H9 (cell line): ENCODE measurements around the gene KCNQ2. TPM values are rescaled to one million over a fixed set of nuclear protein-coding genes. Genes with fewer than 3 reads are reported as not detected.
A peak's percentile ranks its signal among the peaks of the same experiment; 100 is the strongest.

ENCODE experiments used
- DNase-seq: peaks from one replicate; pipeline ENCODE4 v3.0.0-alpha.2; 2017
- H2AFZ ChIP-seq: one replicate; pipeline ENCODE4 v1.6.1; 2013; ENCODE audit warnings: mild to moderate bottlenecking, low read length, control low read depth, moderate library complexity
- H2AK5ac ChIP-seq: 2 replicates; pipeline ENCODE4 v1.6.1; 2013; ENCODE audit warnings: low read length, control low read depth, mixed read lengths; ENCODE audit not compliant: insufficient read length
- H2BK120ac ChIP-seq: one replicate; pipeline ENCODE4 v1.6.1; 2013; ENCODE audit warnings: low read depth, mild to moderate bottlenecking, low read length, control low read depth, inconsistent platforms; ENCODE audit not compliant: poor library complexity, severe bottlenecking
- H2BK12ac ChIP-seq: 2 replicates; pipeline ENCODE4 v1.6.1; 2013; ENCODE audit warnings: low read length, control low read depth, mixed read lengths, low read depth; ENCODE audit not compliant: insufficient read length
- H2BK15ac ChIP-seq: 2 replicates; pipeline ENCODE4 v1.6.1; 2013; ENCODE audit warnings: low read depth, low read length, control low read depth
- H2BK20ac ChIP-seq: one replicate; pipeline ENCODE4 v1.6.1; 2013; ENCODE audit warnings: low read depth, mild to moderate bottlenecking, low read length, control low read depth, inconsistent platforms; ENCODE audit not compliant: poor library complexity, severe bottlenecking
- H2BK5ac ChIP-seq: 2 replicates; pipeline ENCODE4 v1.6.1; 2013; ENCODE audit warnings: low read length, control low read depth, mixed read lengths; ENCODE audit not compliant: insufficient read length
- H3K14ac ChIP-seq: 2 replicates; pipeline ENCODE4 v1.6.1; 2013; ENCODE audit warnings: low read length, control low read depth; ENCODE audit not compliant: insufficient read depth
- H3K18ac ChIP-seq: 2 replicates; pipeline ENCODE4 v1.6.1; 2013; ENCODE audit warnings: low read depth, mild to moderate bottlenecking, mixed read lengths, low read length, control low read depth; ENCODE audit not compliant: insufficient read length
- H3K23ac ChIP-seq: 2 replicates; pipeline ENCODE4 v1.6.1; 2013; ENCODE audit warnings: low read length, control low read depth, mixed read lengths, low read depth; ENCODE audit not compliant: insufficient read length
- H3K23me2 ChIP-seq: 2 replicates; pipeline ENCODE4 v1.6.1; 2013; ENCODE audit warnings: low read depth, mild to moderate bottlenecking, mixed read lengths, low read length, control low read depth; ENCODE audit not compliant: insufficient read length, poor library complexity, severe bottlenecking
- H3K27ac ChIP-seq: 2 replicates; pipeline ENCODE4 v1.5.1; 2013; ENCODE audit warnings: low read length, control low read depth, mixed read lengths, low read depth; ENCODE audit not compliant: insufficient read length
- H3K27me3 ChIP-seq: 2 replicates; pipeline ENCODE4 v1.6.1; 2013; ENCODE audit warnings: low read length, control low read depth, inconsistent platforms; ENCODE audit not compliant: insufficient read depth
- H3K4ac ChIP-seq: 2 replicates; pipeline ENCODE4 v1.6.1; 2013; ENCODE audit warnings: low read depth, mild to moderate bottlenecking, control low read depth, inconsistent platforms, low read length, moderate library complexity
- H3K4me1 ChIP-seq: 2 replicates; pipeline ENCODE4 v1.6.1; 2013; ENCODE audit warnings: low read length, control low read depth, inconsistent platforms; ENCODE audit not compliant: insufficient read depth
- H3K4me2 ChIP-seq: 2 replicates; pipeline ENCODE4 v1.6.1; 2013; ENCODE audit warnings: low read length, control low read depth, mixed read lengths; ENCODE audit not compliant: insufficient read length, insufficient read depth
- H3K56ac ChIP-seq: 2 replicates; pipeline ENCODE4 v1.6.1; 2013; ENCODE audit warnings: low read depth, mild to moderate bottlenecking, mixed read lengths, low read length, control low read depth; ENCODE audit not compliant: insufficient read length
- H3K79me1 ChIP-seq: 2 replicates; pipeline ENCODE4 v1.6.1; 2013; ENCODE audit warnings: low read depth, mild to moderate bottlenecking, moderate library complexity, low read length, control low read depth, inconsistent platforms; ENCODE audit not compliant: insufficient read depth, poor library complexity, severe bottlenecking
- H3K79me2 ChIP-seq: 2 replicates; pipeline ENCODE4 v1.6.1; 2013; ENCODE audit warnings: low read length, control low read depth, inconsistent platforms; ENCODE audit not compliant: insufficient read depth
- H3K9ac ChIP-seq: 2 replicates; pipeline ENCODE4 v1.6.1; 2013; ENCODE audit warnings: low read length, control low read depth, mixed read lengths; ENCODE audit not compliant: insufficient read length; ENCODE audit errors: extremely low read depth
- H3K9me3 ChIP-seq: one replicate; pipeline ENCODE4 v1.6.1; 2013; ENCODE audit warnings: low read depth, low read length, inconsistent platforms; ENCODE audit not compliant: control insufficient read depth
- H3T11ph ChIP-seq: one replicate; pipeline ENCODE4 v1.6.1; 2013; ENCODE audit warnings: mild to moderate bottlenecking, low read length, control low read depth, inconsistent platforms
- H4K20me1 ChIP-seq: one replicate; pipeline ENCODE4 v1.6.1; 2013; ENCODE audit not compliant: control insufficient read depth, insufficient read length, insufficient read depth
- H4K5ac ChIP-seq: 2 replicates; pipeline ENCODE4 v1.6.1; 2013; ENCODE audit warnings: low read depth, mild to moderate bottlenecking, mixed read lengths, low read length, control low read depth; ENCODE audit not compliant: insufficient read length
- H4K8ac ChIP-seq: replicated peaks from 2 replicates; pipeline ENCODE4 v1.6.1; 2013; ENCODE audit warnings: low read length, control low read depth, mixed read lengths, low read depth; ENCODE audit not compliant: insufficient read length
- H4K91ac ChIP-seq: 2 replicates; pipeline ENCODE4 v1.6.1; 2013; ENCODE audit warnings: low read depth, mild to moderate bottlenecking, moderate library complexity, mixed read lengths, low read length, control low read depth; ENCODE audit not compliant: insufficient read length
- H3K27ac Mint-ChIP-seq, 3 experiments: 2 replicates in 2 of 3; 3 replicates in 1 of 3; pipeline ENCODE4 v1.8.0; 2020 to 2021; ENCODE audit warnings: mixed read lengths in 3 of 3, mild to moderate bottlenecking in 1 of 3, moderate library complexity in 1 of 3
- H3K27me3 Mint-ChIP-seq: 2 replicates; pipeline ENCODE4 v1.8.0; 2021; ENCODE audit warnings: low read depth, mild to moderate bottlenecking, moderate library complexity, mixed read lengths
- H3K36me3 Mint-ChIP-seq, 3 experiments: 2 replicates in 2 of 3; 3 replicates in 1 of 3; pipeline ENCODE4 v1.8.0; 2020 to 2021; ENCODE audit warnings: low read depth in 3 of 3, mixed read lengths in 3 of 3; ENCODE audit not compliant: insufficient read depth in 1 of 3
- H3K4me1 Mint-ChIP-seq, 2 experiments: 2 replicates each; pipeline ENCODE4 v1.8.0; 2020; ENCODE audit warnings: mixed read lengths in 2 of 2
- H3K4me3 Mint-ChIP-seq, 2 experiments: 2 replicates in 1 of 2; 3 replicates in 1 of 2; pipeline ENCODE4 v1.8.0; 2020 to 2021; ENCODE audit warnings: mild to moderate bottlenecking in 2 of 2, mixed read lengths in 2 of 2, moderate library complexity in 1 of 2
- H3K9me3 Mint-ChIP-seq, 2 experiments: 2 replicates in 1 of 2; 3 replicates in 1 of 2; pipeline ENCODE4 v1.8.0; 2020; ENCODE audit warnings: mild to moderate bottlenecking in 2 of 2, mixed read lengths in 2 of 2, moderate library complexity in 1 of 2
- WGBS: extraction: QIAGEN DNeasy Blood & Tissue Kit; methylation state at CpG from one replicate; pipeline ENCODE4 v1.1.7; 2013; ENCODE audit warnings: missing lambda C conversion rate, low lambda C conversion rate, mixed read lengths; ENCODE audit not compliant: insufficient read length; ENCODE audit errors: extremely low coverage; 5-methylcytosine and 5-hydroxymethylcytosine counted together
- total RNA-seq: library from RNA; stranded (reverse); gene quantifications from 2 replicates; pipeline ENCODE4 v1.2.1, GENCODE V29; 2021
- TF ChIP-seq, protein P1 (sequence below): fragments of 200-600 bp; sonication (generic); conservative IDR thresholded peaks from 3 replicates; pipeline ENCODE4 v1.8.0; 2021; ENCODE audit warnings: antibody characterized with exemption, mild to moderate bottlenecking

KCNQ2 gene
- total RNA-seq, 1 experiment from 2014 or later: 69.2 TPM

- Histone ChIP-seq H4K8ac (no peak overlapping the region), H2BK15ac (no peak overlapping the region), H3K4me2 (no peak overlapping the region), H3K79me2 (no peaks in the 10 kb centered on the region), H2AK5ac (no peak overlapping the region), H2BK120ac (no peak overlapping the region), H4K91ac (no peak overlapping the region), H4K5ac (no peak overlapping the region), H3K79me1 (no peaks in the 10 kb centered on the region), H3K9me3 (no peaks in the 10 kb centered on the region), H3K27ac (no peak overlapping the region), H3K27me3 (no peaks in the 10 kb centered on the region), H3K4ac (no peak overlapping the region), H3K56ac (no peak overlapping the region), H4K20me1 (peaks cover 2% of the 10 kb centered on the region), H3K4me1 (no peaks in the 10 kb centered on the region), H2BK5ac (no peak overlapping the region), H3T11ph (no peak overlapping the region), H3K14ac (no peak overlapping the region; the same call in 1 of the 2 replicates), H3K23ac (no peak overlapping the region), H2BK12ac (no peak overlapping the region), H3K18ac (no peak overlapping the region), H2AFZ (no peak overlapping the region), H3K9ac (no peak overlapping the region), H3K23me2 (no peaks in the 10 kb centered on the region), H2BK20ac (no peak overlapping the region)
- H3K36me3 Mint-ChIP-seq: no peaks in the 10 kb centered on the region
- peaks cover 3% of the 10 kb centered on the region; the same call in 1 of the 2 replicates for H3K27me3 Mint-ChIP-seq
- DNase-seq: no peak
- H3K9me3 Mint-ChIP-seq: no peaks in the 10 kb centered on the region
- TF ChIP-seq, protein P1, sequence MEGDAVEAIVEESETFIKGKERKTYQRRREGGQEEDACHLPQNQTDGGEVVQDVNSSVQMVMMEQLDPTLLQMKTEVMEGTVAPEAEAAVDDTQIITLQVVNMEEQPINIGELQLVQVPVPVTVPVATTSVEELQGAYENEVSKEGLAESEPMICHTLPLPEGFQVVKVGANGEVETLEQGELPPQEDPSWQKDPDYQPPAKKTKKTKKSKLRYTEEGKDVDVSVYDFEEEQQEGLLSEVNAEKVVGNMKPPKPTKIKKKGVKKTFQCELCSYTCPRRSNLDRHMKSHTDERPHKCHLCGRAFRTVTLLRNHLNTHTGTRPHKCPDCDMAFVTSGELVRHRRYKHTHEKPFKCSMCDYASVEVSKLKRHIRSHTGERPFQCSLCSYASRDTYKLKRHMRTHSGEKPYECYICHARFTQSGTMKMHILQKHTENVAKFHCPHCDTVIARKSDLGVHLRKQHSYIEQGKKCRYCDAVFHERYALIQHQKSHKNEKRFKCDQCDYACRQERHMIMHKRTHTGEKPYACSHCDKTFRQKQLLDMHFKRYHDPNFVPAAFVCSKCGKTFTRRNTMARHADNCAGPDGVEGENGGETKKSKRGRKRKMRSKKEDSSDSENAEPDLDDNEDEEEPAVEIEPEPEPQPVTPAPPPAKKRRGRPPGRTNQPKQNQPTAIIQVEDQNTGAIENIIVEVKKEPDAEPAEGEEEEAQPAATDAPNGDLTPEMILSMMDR: no peak
- H3K4me1 Mint-ChIP-seq: peaks cover 9 to 15% of the 10 kb centered on the region in 2 experiments
- no CpG with 5 or more reads among the region's 21 CpGs for WGBS
- H3K27ac Mint-ChIP-seq: peak overlapping the region in 2 of 3 experiments; percentile 44 to 59; a peak in 1 of 7 replicates
- no peak overlapping the region; a peak in 1 of 5 replicates for H3K4me3 Mint-ChIP-seq
Observed at GRCh38 chr20:63370618-63371187, 101.8 kb downstream of the KCNQ2 start.
